SK-N-SH treated with all-trans-retinoic acid at 6 μM for 48 hours (cell line): ENCODE data around the gene ZNF792.

Experiments
- ATAC-seq: fragments of 200-7000 bp; cut with Tn5 transposase; 3 replicates; pipeline ENCODE4 v1.9.1; 2020; ENCODE audit warnings: mild to moderate bottlenecking, moderate library complexity
- ARNTL ChIP-seq: fragments of 450-650 bp; formaldehyde crosslinking; IDR thresholded peaks from 2 replicates; pipeline ENCODE4 v1.5.0; 2020; ENCODE audit warnings: low read depth, mild to moderate bottlenecking, moderate library complexity, borderline replicate concordance
- BACH2 ChIP-seq: fragments of 250-450 bp; sonication (Bioruptor Pico); IDR thresholded peaks from 2 replicates; pipeline ENCODE4 v1.9.0; 2021; ENCODE audit warnings: mild to moderate bottlenecking, borderline replicate concordance
- CSDC2 ChIP-seq: fragments of 250-450 bp; sonication (Bioruptor Pico); IDR thresholded peaks from 2 replicates; pipeline ENCODE4 v1.5.0; 2020; ENCODE audit warnings: mild to moderate bottlenecking, moderate library complexity
- ESRRG ChIP-seq: fragments of 250-450 bp; sonication (Bioruptor Pico); IDR thresholded peaks from 2 replicates; pipeline ENCODE4 v1.6.1; 2021; ENCODE audit warnings: mild to moderate bottlenecking
- GLIS3 ChIP-seq: fragments of 250-450 bp; sonication (Bioruptor Pico); IDR thresholded peaks from 2 replicates; pipeline ENCODE4 v1.5.0; 2020; ENCODE audit warnings: mild to moderate bottlenecking, moderate library complexity
- ISL1 ChIP-seq: fragments of 250-450 bp; sonication (Bioruptor Pico); IDR thresholded peaks from 2 replicates; pipeline ENCODE4 v2.1.2; 2022; ENCODE audit warnings: mild to moderate bottlenecking, moderate library complexity
- OSR1 ChIP-seq: fragments of 250-450 bp; sonication (Bioruptor Pico); IDR thresholded peaks from 2 replicates; pipeline ENCODE4 v1.8.0; 2022; ENCODE audit warnings: moderate library complexity, mild to moderate bottlenecking, inconsistent platforms
- POU6F1 ChIP-seq: fragments of 250-450 bp; sonication (Bioruptor Pico); IDR thresholded peaks from 2 replicates; pipeline ENCODE4 v1.8.0; 2021; ENCODE audit warnings: low read depth, mild to moderate bottlenecking, moderate library complexity, borderline replicate concordance
- TOX ChIP-seq: fragments of 250-450 bp; sonication (Bioruptor Pico); IDR thresholded peaks from 2 replicates; pipeline ENCODE4 v1.8.0; 2021; ENCODE audit warnings: mild to moderate bottlenecking, moderate library complexity, borderline replicate concordance
- TSHZ2 ChIP-seq: fragments of 250-450 bp; sonication (Bioruptor Pico); IDR thresholded peaks from 2 replicates; pipeline ENCODE4 v1.5.0; 2020; ENCODE audit warnings: mild to moderate bottlenecking, moderate library complexity
- ZFP3 ChIP-seq: fragments of 250-450 bp; sonication (Bioruptor Pico); IDR thresholded peaks from 2 replicates; pipeline ENCODE4 v1.5.0; 2020; ENCODE audit warnings: mild to moderate bottlenecking, moderate library complexity
- ZFP30 ChIP-seq: fragments of 450-650 bp; formaldehyde crosslinking; IDR thresholded peaks from 2 replicates; pipeline ENCODE4 v1.5.0; 2022; ENCODE audit warnings: mild to moderate bottlenecking, moderate library complexity
- ZNF70 ChIP-seq: fragments of 450-650 bp; formaldehyde crosslinking; IDR thresholded peaks from 2 replicates; pipeline ENCODE4 v1.5.0; 2020; ENCODE audit warnings: mild to moderate bottlenecking, moderate library complexity
- ZNF8 ChIP-seq: fragments of 450-650 bp; formaldehyde crosslinking; IDR thresholded peaks from 2 replicates; pipeline ENCODE4 v1.5.0; 2020; ENCODE audit warnings: mild to moderate bottlenecking, moderate library complexity
- TF ChIP-seq, protein P1 (sequence below): fragments of 250-450 bp; sonication (Bioruptor Pico); IDR thresholded peaks from 2 replicates; pipeline ENCODE4 v1.5.1; 2020; ENCODE audit warnings: low read depth, mild to moderate bottlenecking, moderate library complexity
- TF ChIP-seq, protein P2 (sequence below): fragments of 250-450 bp; sonication (Bioruptor Pico); IDR thresholded peaks from 2 replicates; pipeline ENCODE4 v1.8.0; 2020; ENCODE audit warnings: mild to moderate bottlenecking, moderate library complexity, borderline replicate concordance
- TF ChIP-seq, protein P3 (sequence below): fragments of 250-450 bp; sonication (Bioruptor Pico); IDR thresholded peaks from 2 replicates; pipeline ENCODE4 v1.5.1; 2021; ENCODE audit warnings: mild to moderate bottlenecking, moderate library complexity

ZNF792 gene

DNA sequence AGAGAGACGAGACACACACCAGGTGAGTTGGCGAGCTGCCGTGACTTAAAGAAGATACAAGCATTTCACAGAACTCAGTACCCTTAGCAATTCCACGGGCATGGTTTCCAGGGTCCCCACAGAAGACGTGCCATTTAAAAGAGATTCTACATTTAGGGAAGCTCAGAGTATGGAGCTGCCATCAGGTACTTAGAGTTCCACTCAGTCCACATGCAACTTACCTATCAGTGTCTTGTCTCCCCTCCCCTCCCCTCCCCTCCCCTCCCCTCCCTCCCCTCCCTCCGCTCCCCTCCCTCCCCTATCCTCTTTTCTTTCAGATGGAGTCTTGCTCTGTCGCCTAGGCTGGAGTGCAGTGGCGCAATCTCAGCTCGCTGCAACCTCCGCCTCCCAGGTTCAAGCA, 25.1 kb downstream of the ZNF792 start:
- TF ChIP-seq POU6F1 (CRISPR knock-in tag) (no peak), ZNF70 (CRISPR knock-in tag) (no peak)
- ATAC-seq, result no peak

DNA sequence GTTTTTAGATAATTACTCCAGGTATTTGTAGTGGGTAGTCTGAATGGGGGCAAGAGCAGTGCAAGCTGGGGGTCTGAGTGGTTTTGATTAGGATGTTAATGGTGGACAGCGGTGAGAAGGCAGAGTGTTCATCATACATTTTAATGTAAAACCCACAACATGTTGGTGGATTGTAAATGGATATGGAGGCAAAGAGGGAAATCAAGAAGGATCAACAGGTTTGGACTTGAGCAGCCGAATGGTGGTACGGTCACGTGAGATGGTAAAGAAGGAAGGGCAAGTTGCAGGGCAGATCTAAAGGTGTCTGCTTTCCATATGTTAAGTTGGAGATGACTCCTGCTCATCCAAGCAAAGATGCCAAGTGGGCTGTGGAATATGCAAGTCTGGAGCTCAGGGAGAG, 27.8 kb downstream of the ZNF792 start:
- ATAC-seq, result no peak
- no peak for TF ChIP-seq ZNF8 (CRISPR knock-in tag)
- TF ChIP-seq, protein P1, sequence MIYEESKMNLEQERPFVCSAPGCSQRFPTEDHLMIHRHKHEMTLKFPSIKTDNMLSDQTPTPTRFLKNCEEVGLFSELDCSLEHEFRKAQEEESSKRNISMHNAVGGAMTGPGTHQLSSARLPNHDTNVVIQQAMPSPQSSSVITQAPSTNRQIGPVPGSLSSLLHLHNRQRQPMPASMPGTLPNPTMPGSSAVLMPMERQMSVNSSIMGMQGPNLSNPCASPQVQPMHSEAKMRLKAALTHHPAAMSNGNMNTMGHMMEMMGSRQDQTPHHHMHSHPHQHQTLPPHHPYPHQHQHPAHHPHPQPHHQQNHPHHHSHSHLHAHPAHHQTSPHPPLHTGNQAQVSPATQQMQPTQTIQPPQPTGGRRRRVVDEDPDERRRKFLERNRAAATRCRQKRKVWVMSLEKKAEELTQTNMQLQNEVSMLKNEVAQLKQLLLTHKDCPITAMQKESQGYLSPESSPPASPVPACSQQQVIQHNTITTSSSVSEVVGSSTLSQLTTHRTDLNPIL (CRISPR knock-in tag), result no peak
- TF ChIP-seq, protein P2, sequence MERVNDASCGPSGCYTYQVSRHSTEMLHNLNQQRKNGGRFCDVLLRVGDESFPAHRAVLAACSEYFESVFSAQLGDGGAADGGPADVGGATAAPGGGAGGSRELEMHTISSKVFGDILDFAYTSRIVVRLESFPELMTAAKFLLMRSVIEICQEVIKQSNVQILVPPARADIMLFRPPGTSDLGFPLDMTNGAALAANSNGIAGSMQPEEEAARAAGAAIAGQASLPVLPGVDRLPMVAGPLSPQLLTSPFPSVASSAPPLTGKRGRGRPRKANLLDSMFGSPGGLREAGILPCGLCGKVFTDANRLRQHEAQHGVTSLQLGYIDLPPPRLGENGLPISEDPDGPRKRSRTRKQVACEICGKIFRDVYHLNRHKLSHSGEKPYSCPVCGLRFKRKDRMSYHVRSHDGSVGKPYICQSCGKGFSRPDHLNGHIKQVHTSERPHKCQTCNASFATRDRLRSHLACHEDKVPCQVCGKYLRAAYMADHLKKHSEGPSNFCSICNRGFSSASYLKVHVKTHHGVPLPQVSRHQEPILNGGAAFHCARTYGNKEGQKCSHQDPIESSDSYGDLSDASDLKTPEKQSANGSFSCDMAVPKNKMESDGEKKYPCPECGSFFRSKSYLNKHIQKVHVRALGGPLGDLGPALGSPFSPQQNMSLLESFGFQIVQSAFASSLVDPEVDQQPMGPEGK (CRISPR knock-in tag), result no peak

DNA sequence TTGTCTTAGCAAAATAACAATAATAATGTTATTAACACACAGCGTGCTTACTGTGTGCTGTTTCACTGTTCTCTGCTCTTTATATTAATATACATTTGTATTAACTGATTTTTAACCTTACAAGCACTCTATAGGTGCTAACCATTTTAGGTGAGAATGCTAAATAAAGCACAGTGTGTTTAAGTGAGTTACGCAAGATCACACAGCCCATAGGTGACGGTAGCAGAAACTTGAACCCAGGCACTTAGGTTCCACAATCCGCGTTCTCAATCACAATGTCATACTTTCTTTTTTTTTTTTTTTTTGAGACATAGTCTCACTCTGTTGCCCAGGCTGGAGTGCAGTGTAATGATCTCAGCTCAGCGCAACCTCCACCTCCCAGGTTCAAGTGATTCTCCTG, 31.5 kb downstream of the ZNF792 start:
- TF ChIP-seq ESRRG (CRISPR knock-in tag) (no peak), GLIS3 (CRISPR knock-in tag) (no peak), TOX (CRISPR knock-in tag) (no peak), BACH2 (CRISPR knock-in tag) (no peak), TSHZ2 (no peak), ZFP30 (CRISPR knock-in tag) (no peak), ARNTL (no peak), CSDC2 (no peak), ZNF70 (CRISPR knock-in tag) (no peak)
- TF ChIP-seq, protein P3, sequence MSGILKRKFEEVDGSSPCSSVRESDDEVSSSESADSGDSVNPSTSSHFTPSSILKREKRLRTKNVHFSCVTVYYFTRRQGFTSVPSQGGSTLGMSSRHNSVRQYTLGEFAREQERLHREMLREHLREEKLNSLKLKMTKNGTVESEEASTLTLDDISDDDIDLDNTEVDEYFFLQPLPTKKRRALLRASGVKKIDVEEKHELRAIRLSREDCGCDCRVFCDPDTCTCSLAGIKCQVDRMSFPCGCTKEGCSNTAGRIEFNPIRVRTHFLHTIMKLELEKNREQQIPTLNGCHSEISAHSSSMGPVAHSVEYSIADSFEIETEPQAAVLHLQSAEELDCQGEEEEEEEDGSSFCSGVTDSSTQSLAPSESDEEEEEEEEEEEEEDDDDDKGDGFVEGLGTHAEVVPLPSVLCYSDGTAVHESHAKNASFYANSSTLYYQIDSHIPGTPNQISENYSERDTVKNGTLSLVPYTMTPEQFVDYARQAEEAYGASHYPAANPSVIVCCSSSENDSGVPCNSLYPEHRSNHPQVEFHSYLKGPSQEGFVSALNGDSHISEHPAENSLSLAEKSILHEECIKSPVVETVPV (CRISPR knock-in tag), result no peak
- TF ChIP-seq, protein P1 (CRISPR knock-in tag), result no peak

GRCh38 chr19:34926685-34927375, 37.2 kb downstream of the ZNF792 start, which contains the start of gene ZNF30:
TSS of gene ZNF30 (plus strand) at chr19:34926903. CDS start at chr19:34929948, 3,045 bp downstream.
- ATAC-seq, result peak; percentile 100
- TF ChIP-seq ZFP3 (no peak), ZNF70 (CRISPR knock-in tag) (no peak), OSR1 (CRISPR knock-in tag) (no peak), ZFP30 (CRISPR knock-in tag) (no peak), ISL1 (CRISPR knock-in tag) (no peak), POU6F1 (CRISPR knock-in tag) (no peak)
- TF ChIP-seq, protein P2 (CRISPR knock-in tag), result no peak
- TF ChIP-seq, protein P3 (CRISPR knock-in tag), result no peak
- TF ChIP-seq, protein P1 (CRISPR knock-in tag), result no peak

More for the DNA sequence above, 31.5 kb downstream of the ZNF792 start:
- no peak for ATAC-seq
